GM23338 (cell line): Measurements from ENCODE around the gene ZNF429. TPM values are rescaled to one million over a fixed set of nuclear protein-coding genes. Genes with fewer than 3 reads are reported as not detected.
A peak's percentile ranks its signal among the peaks of the same experiment; 100 is the strongest.

ENCODE experiments used
- ATAC-seq: fragments of 200-7000 bp; cut with Tn5 transposase; 3 replicates; pipeline ENCODE4 v1.9.1; 2020
- DNase-seq: peaks from one replicate; pipeline ENCODE4 v3.0.0-alpha.2; 2015; ENCODE audit warnings: low spot score
- H2AFZ ChIP-seq: fragments of 200-600 bp; sonication (generic); 2 replicates; pipeline ENCODE4 v1.8.0; 2016; ENCODE audit warnings: antibody characterized with exemption, mild to moderate bottlenecking, moderate library complexity
- H3F3A ChIP-seq: fragments of 200-600 bp; sonication (generic); replicated peaks from 2 replicates; pipeline ENCODE4 v1.8.0; 2017; ENCODE audit warnings: antibody characterized with exemption, mixed run types, low read depth
- H3K27ac ChIP-seq: fragments of 200-600 bp; sonication (generic); 2 replicates; pipeline ENCODE4 v1.6.1; 2016; ENCODE audit warnings: low read depth
- H3K27me3 ChIP-seq: fragments of 200-600 bp; sonication (generic); 2 replicates; pipeline ENCODE4 v1.8.0; 2016; ENCODE audit warnings: mild to moderate bottlenecking, mixed run types, moderate library complexity; ENCODE audit not compliant: insufficient read depth
- H3K36me3 ChIP-seq: fragments of 200-600 bp; sonication (generic); 2 replicates; pipeline ENCODE4 v1.8.0; 2016; ENCODE audit warnings: mild to moderate bottlenecking; ENCODE audit not compliant: insufficient read depth
- H3K4me1 ChIP-seq: fragments of 200-600 bp; sonication (generic); 2 replicates; pipeline ENCODE4 v1.8.0; 2016; ENCODE audit warnings: mild to moderate bottlenecking, moderate library complexity; ENCODE audit not compliant: insufficient read depth
- H3K4me2 ChIP-seq: fragments of 200-600 bp; sonication (generic); 2 replicates; pipeline ENCODE4 v1.7.1; 2017; ENCODE audit warnings: mixed run types
- H3K4me3 ChIP-seq: fragments of 200-600 bp; sonication (generic); 2 replicates; pipeline ENCODE4 v1.6.1; 2016; ENCODE audit warnings: mixed run types
- H3K79me2 ChIP-seq: fragments of 200-600 bp; sonication (generic); replicated peaks from 2 replicates; pipeline ENCODE4 v1.8.0; 2017; ENCODE audit warnings: mild to moderate bottlenecking; ENCODE audit not compliant: insufficient read depth
- H3K9me2 ChIP-seq: fragments of 200-600 bp; sonication (generic); 2 replicates; pipeline ENCODE4 v1.8.0; 2017; ENCODE audit not compliant: insufficient read depth
- H4K20me1 ChIP-seq: fragments of 200-600 bp; sonication (generic); replicated peaks from 2 replicates; pipeline ENCODE4 v1.8.0; 2017; ENCODE audit warnings: mild to moderate bottlenecking; ENCODE audit not compliant: insufficient read depth
- H3K27ac Mint-ChIP-seq: 2 replicates; pipeline ENCODE4 v1.8.0; 2020; ENCODE audit warnings: inconsistent platforms, mild to moderate bottlenecking, moderate library complexity, mixed read lengths
- H3K27me3 Mint-ChIP-seq: 3 replicates; pipeline ENCODE4 v1.8.0; 2022; ENCODE audit warnings: low read depth, mild to moderate bottlenecking, moderate library complexity, mixed read lengths, inconsistent platforms; ENCODE audit not compliant: insufficient read depth, poor library complexity
- H3K36me3 Mint-ChIP-seq: 3 replicates; pipeline ENCODE4 v1.8.0; 2021; ENCODE audit warnings: low read depth, mild to moderate bottlenecking, inconsistent platforms, moderate library complexity, mixed read lengths
- H3K4me1 Mint-ChIP-seq: 3 replicates; pipeline ENCODE4 v1.8.0; 2020; ENCODE audit warnings: mild to moderate bottlenecking, inconsistent platforms, mixed read lengths
- H3K4me3 Mint-ChIP-seq: 3 replicates; pipeline ENCODE4 v1.8.0; 2021; ENCODE audit warnings: moderate library complexity, mild to moderate bottlenecking, inconsistent platforms, mixed read lengths
- H3K9me3 Mint-ChIP-seq: 3 replicates; pipeline ENCODE4 v1.8.0; 2020; ENCODE audit warnings: moderate library complexity, mild to moderate bottlenecking, inconsistent platforms, mixed read lengths
- CREB1 ChIP-seq: fragments of 250-450 bp; sonication (Bioruptor Pico); IDR thresholded peaks from 2 replicates; pipeline ENCODE4 v1.5.0; 2020; ENCODE audit warnings: low read depth, mild to moderate bottlenecking, moderate library complexity
- JUNB ChIP-seq: IDR thresholded peaks from one replicate; pipeline ENCODE4 v1.6.1; 2016; ENCODE audit warnings: antibody characterized with exemption; ENCODE audit not compliant: unreplicated experiment
- REST ChIP-seq: IDR thresholded peaks from one replicate; pipeline ENCODE4 v1.6.1; 2018; ENCODE audit warnings: antibody characterized with exemption; ENCODE audit not compliant: unreplicated experiment
- STAT1 ChIP-seq: IDR thresholded peaks from one replicate; pipeline ENCODE4 v1.6.1; 2016; ENCODE audit warnings: antibody characterized with exemption; ENCODE audit not compliant: unreplicated experiment
- ZNF114 ChIP-seq: fragments of 250-450 bp; sonication (Bioruptor Pico); IDR thresholded peaks from 2 replicates; pipeline ENCODE4 v1.5.0; 2020; ENCODE audit warnings: mild to moderate bottlenecking, moderate library complexity
- ZNF331 ChIP-seq: fragments of 250-450 bp; sonication (Bioruptor Pico); IDR thresholded peaks from 2 replicates; pipeline ENCODE4 v1.5.0; 2020; ENCODE audit warnings: low read depth, mild to moderate bottlenecking, moderate library complexity
- polyA plus RNA-seq: library from polyadenylated mRNA; unstranded; fragments of >200 nt; fragmentation: Nextera tagmentation; extraction: Ambion mirVana; gene quantifications from 2 replicates; pipeline ENCODE4 v1.2.1, GENCODE V29; 2016
- total RNA-seq: library from RNA; depleted of rRNA; stranded (reverse); fragments of >200 nt; shearing (Covaris generic); gene quantifications from 2 replicates; pipeline ENCODE4 v1.2.3, GENCODE V29; 2014
- TF ChIP-seq, protein P1 (sequence below), 2 experiments: fragments of 200-600 bp in 1 of 2; sonication (generic) in 1 of 2; conservative IDR thresholded peaks; 2 replicates each; pipeline versions ENCODE4 v1.5.1 to v1.6.1; 2016 to 2017; ENCODE audit warnings: antibody characterized with exemption in 2 of 2, low read depth in 2 of 2, mild to moderate bottlenecking in 2 of 2, moderate library complexity in 1 of 2
- TF ChIP-seq, protein P2 (sequence below): fragments of 250-450 bp; sonication (Bioruptor Pico); IDR thresholded peaks from 2 replicates; pipeline ENCODE4 v1.5.0; 2020; ENCODE audit warnings: mild to moderate bottlenecking, moderate library complexity
- TF ChIP-seq, protein P3 (sequence below): IDR thresholded peaks from 2 replicates; pipeline ENCODE4 v1.6.1; 2016; ENCODE audit warnings: antibody characterized with exemption

ZNF429 gene
- total and polyA plus RNA-seq, 2 experiments from 2014 or later = 13.4 to 18.9 TPM

DNA sequence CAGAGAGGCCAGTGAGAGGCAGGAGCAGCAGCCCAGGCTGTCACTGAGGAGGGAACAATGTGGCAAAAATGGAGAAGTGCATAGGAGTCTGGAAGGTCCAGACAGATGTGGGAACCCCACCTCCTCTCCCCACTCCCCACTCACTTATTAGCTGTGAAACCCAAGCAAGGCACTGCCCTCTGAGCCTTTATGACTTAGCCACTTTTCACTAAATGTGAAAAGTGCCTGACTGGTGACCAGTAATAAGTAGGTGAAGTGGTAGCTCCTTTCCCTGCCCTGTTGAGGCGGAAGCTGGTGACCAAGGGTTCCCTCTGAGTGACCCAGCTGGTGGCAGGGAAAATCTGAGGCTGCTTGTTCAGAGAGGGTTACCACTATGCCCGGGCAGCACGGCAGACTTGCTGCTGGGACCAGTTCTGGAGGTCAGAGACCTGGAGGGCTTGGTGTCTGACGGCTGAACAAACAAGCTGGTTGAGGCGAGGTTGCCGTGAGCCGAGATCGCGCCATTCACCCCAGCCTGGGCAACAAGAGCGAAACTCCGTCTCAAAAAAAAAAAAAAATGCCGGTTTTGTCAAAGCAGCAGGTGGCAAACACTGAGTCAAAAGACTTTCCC is 80.0 kb downstream of the ZNF429 start:
- Mint-ChIP-seq H3K4me1 (peaks cover 8% of the 10 kb centered on the region; the same call in 2 of the 3 replicates), H3K27me3 (peaks cover 25% of the 10 kb centered on the region), H3K36me3 (peaks cover 4% of the 10 kb centered on the region; the same call in 1 of the 3 replicates), H3K27ac (no peak overlapping the region), H3K9me3 (peaks cover 17% of the 10 kb centered on the region; the same call in 2 of the 3 replicates), H3K4me3 (peak overlapping the region; percentile 42; the same call in 2 of the 3 replicates)
- no peak overlapping the region for H3K4me2 ChIP-seq
- H3K4me3 ChIP-seq = no peak overlapping the region
- H3K9me2 ChIP-seq = no peaks in the 10 kb centered on the region
- H3K79me2 ChIP-seq = no peaks in the 10 kb centered on the region
- no peak overlapping the region for H3K27ac ChIP-seq
- DNase-seq = no peak
- peaks cover 38% of the 10 kb centered on the region for H3K27me3 ChIP-seq
- H2AFZ ChIP-seq = peak overlapping the region; percentile 47; the same call in 1 of the 2 replicates
- ATAC-seq = no peak
- TF ChIP-seq ZNF114 (CRISPR knock-in tag) (no peak), REST (no peak), ZNF331 (CRISPR knock-in tag) (no peak), STAT1 (no peak), CREB1 (no peak), JUNB (no peak)
- TF ChIP-seq, protein P1, sequence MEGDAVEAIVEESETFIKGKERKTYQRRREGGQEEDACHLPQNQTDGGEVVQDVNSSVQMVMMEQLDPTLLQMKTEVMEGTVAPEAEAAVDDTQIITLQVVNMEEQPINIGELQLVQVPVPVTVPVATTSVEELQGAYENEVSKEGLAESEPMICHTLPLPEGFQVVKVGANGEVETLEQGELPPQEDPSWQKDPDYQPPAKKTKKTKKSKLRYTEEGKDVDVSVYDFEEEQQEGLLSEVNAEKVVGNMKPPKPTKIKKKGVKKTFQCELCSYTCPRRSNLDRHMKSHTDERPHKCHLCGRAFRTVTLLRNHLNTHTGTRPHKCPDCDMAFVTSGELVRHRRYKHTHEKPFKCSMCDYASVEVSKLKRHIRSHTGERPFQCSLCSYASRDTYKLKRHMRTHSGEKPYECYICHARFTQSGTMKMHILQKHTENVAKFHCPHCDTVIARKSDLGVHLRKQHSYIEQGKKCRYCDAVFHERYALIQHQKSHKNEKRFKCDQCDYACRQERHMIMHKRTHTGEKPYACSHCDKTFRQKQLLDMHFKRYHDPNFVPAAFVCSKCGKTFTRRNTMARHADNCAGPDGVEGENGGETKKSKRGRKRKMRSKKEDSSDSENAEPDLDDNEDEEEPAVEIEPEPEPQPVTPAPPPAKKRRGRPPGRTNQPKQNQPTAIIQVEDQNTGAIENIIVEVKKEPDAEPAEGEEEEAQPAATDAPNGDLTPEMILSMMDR (conservative IDR thresholded peaks at IDR 0.05; ENCODE audit: low read depth in 2 of 2) = no peak
- TF ChIP-seq, protein P2, sequence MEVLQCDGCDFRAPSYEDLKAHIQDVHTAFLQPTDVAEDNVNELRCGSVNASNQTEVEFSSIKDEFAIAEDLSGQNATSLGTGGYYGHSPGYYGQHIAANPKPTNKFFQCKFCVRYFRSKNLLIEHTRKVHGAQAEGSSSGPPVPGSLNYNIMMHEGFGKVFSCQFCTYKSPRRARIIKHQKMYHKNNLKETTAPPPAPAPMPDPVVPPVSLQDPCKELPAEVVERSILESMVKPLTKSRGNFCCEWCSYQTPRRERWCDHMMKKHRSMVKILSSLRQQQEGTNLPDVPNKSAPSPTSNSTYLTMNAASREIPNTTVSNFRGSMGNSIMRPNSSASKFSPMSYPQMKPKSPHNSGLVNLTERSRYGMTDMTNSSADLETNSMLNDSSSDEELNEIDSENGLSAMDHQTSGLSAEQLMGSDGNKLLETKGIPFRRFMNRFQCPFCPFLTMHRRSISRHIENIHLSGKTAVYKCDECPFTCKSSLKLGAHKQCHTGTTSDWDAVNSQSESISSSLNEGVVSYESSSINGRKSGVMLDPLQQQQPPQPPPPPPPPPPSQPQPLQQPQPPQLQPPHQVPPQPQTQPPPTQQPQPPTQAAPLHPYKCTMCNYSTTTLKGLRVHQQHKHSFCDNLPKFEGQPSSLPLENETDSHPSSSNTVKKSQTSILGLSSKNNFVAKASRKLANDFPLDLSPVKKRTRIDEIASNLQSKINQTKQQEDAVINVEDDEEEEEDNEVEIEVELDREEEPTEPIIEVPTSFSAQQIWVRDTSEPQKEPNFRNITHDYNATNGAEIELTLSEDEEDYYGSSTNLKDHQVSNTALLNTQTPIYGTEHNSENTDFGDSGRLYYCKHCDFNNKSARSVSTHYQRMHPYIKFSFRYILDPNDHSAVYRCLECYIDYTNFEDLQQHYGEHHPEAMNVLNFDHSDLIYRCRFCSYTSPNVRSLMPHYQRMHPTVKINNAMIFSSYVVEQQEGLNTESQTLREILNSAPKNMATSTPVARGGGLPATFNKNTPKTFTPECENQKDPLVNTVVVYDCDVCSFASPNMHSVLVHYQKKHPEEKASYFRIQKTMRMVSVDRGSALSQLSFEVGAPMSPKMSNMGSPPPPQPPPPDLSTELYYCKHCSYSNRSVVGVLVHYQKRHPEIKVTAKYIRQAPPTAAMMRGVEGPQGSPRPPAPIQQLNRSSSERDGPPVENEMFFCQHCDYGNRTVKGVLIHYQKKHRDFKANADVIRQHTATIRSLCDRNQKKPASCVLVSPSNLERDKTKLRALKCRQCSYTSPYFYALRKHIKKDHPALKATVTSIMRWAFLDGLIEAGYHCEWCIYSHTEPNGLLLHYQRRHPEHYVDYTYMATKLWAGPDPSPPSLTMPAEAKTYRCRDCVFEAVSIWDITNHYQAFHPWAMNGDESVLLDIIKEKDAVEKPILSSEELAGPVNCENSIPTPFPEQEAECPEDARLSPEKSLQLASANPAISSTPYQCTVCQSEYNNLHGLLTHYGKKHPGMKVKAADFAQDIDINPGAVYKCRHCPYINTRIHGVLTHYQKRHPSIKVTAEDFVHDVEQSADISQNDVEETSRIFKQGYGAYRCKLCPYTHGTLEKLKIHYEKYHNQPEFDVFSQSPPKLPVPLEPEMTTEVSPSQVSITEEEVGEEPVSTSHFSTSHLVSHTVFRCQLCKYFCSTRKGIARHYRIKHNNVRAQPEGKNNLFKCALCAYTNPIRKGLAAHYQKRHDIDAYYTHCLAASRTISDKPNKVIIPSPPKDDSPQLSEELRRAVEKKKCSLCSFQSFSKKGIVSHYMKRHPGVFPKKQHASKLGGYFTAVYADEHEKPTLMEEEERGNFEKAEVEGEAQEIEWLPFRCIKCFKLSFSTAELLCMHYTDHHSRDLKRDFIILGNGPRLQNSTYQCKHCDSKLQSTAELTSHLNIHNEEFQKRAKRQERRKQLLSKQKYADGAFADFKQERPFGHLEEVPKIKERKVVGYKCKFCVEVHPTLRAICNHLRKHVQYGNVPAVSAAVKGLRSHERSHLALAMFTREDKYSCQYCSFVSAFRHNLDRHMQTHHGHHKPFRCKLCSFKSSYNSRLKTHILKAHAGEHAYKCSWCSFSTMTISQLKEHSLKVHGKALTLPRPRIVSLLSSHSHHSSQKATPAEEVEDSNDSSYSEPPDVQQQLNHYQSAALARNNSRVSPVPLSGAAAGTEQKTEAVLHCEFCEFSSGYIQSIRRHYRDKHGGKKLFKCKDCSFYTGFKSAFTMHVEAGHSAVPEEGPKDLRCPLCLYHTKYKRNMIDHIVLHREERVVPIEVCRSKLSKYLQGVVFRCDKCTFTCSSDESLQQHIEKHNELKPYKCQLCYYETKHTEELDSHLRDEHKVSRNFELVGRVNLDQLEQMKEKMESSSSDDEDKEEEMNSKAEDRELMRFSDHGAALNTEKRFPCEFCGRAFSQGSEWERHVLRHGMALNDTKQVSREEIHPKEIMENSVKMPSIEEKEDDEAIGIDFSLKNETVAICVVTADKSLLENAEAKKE (CRISPR knock-in tag) = no peak
- TF ChIP-seq, protein P3, sequence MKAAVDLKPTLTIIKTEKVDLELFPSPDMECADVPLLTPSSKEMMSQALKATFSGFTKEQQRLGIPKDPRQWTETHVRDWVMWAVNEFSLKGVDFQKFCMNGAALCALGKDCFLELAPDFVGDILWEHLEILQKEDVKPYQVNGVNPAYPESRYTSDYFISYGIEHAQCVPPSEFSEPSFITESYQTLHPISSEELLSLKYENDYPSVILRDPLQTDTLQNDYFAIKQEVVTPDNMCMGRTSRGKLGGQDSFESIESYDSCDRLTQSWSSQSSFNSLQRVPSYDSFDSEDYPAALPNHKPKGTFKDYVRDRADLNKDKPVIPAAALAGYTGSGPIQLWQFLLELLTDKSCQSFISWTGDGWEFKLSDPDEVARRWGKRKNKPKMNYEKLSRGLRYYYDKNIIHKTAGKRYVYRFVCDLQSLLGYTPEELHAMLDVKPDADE = no peak
- H3K4me1 ChIP-seq = no peaks in the 10 kb centered on the region
- no peaks in the 10 kb centered on the region for H3F3A ChIP-seq
- H4K20me1 ChIP-seq = no peaks in the 10 kb centered on the region
- no peaks in the 10 kb centered on the region for H3K36me3 ChIP-seq
